Measurements from ENCODE around the gene DLK1.

DNA sequence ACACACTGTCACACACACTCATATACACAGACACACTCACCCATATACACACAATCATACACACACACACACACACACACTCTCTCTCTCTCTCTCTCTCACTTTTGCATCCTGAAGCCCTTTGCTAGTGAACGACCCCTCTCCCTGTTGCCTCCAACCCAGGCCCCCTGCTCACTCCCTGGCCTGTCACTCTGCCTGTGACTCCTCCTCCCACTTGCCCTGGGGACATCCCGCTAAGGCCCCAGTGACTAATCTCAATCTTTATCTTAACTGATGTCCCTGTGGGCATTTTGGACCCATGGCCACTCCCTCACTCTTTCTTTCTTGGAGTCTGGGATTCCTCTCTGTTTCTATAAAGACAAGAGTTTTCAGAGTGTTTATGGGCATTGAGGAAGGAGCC is 10.9 kb upstream of the DLK1 start:
- TF ChIP-seq EZH2 (IDR thresholded peaks at IDR 0.05), result no peak
- TF ChIP-seq POLR2AphosphoS5 (IDR thresholded peaks at IDR 0.05; ENCODE audit: borderline replicate concordance, low read depth, low read length), result no peak

Measured in SK-N-MC (cell line).